GM21786 (cell line): Measurements from ENCODE around the gene BABAM2.
"Not testable (repeated sequence)": the region's sequence is repeated elsewhere in the genome, so short reads cannot be mapped to it uniquely, and the experiment has no call there.

ENCODE experiments used
- ATAC-seq: cut with Tn5 transposase; IDR thresholded peaks from one replicate; pipeline ENCODE4 v1.9.1; 2021; ENCODE audit not compliant: unreplicated experiment

Gene BABAM2

DNA sequence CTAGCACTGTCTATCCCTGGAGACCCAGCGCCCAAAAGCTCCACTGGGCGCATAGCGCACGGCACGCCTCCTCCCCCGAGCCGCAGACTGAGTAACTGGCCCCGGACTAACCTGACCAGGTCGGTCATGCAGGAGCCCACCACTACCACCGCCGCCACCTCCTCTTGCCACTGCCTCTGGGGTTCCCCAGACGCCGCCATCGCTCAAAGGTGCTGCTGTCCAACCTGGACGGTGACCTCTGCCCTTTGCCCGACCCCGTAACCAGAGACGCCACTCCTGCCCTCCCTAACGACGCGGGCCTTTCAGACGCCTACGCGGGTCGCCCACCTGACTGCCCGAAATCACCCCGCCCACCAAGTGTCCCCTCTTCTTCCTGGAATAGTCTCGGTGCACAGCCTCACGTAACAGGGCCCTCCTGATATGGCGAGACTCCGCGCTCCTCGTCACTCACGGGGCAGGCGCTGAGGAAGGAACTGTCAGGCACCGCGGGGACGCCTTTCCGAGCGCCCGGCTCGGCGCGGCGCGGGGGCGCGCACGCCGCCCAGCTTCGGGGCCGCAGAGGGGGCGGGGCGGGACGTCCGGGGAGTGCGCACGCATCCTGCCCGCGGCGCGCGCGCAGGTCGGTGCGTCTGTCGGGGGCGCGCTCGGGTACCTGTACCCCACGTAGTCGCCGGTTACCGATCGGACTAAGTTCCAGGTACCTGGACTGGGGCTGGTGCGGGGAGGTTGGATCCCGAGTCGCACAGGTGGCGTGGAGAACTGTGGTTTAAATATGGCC is at the start of gene BABAM2, which contains the start of gene RBKS:
BABAM2 (plus strand) TSS at position 584 of the 778 bp plus-strand sequence. CDS start 3,828 bp downstream, outside the sequence.
RBKS (minus strand) TSS at position 242 of the 778 bp plus-strand sequence; CDS start at position 200, 42 bp downstream.
- peak; percentile 80 for ATAC-seq

DNA sequence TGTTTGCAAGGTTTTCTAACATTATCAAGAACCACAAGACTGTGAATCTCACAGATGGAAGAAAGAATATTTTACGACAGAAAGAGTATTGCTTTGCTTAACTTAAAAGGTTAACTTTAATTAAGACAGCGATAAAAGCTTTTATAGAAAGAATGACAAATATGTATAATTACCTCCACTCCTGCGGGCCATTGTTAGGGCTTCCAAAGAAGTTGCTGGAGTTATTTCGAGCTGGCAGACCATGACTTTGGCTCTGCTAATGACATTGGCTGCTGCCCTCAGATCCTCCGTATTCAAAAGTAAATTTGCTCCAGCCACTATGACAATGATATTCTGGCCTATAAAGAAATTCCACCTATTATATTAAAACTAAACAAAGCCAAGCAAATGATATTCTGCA is 47.6 kb upstream of the BABAM2 start:
- ATAC-seq: no peak

DNA sequence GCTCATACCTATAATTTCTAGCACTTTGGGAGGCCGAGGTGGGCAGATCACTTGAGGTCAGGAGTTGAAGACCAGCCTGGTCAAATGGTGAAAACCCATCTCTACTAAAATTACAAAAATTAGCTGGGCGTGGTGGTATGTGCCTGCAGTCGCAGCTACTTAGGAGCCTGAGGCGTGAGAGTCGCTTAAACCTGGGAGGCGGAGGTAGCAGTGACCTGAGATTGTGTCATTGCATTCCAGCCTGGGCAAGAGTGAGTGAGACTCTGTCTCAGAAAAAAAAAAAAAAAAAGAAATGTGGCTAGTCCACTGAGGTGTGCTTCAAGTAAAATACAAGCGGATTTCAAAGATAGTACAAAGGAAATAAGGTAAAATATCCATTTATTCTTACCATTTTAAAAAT is 46.5 kb upstream of the BABAM2 start:
- ATAC-seq: no peak

DNA sequence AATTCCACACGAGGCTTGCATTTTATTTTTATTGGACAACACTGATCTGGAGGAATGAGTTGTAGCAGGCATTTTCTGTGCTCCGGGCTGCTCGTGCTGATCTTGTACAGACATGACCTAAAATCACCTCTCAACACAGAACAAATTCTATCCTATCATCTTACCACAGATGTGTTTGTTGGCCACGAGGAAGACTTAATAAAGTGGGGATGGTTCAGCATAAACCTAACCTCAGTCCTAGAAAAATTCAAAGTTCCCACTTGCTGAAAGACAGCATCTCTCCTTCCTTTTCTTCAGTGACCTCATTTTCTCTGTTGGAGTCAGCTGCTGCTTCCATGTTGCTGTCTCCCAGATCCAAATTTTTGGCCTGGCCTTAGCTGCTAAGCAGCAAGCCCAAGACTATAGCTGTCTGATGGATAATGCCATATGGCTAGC is 45.7 kb upstream of the BABAM2 start:
- no peak for ATAC-seq

DNA sequence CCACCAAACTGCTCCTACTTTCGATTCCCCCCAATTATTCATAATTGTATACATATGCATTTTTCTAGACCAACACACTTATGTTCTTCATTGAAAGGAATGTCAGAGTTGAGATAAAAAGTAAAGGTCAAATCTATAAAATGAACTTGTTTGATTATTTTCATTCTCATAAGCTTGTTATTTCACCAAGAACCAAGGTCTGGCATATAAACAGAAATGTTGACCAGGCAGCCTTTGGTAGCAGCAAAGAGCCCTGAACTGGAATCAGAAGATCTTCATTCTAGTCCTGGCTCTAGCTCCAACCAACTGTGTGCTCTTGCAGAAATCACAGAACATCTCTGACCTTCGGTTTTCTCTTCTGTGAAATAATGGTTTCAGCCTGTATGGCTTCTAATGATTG is 43.2 kb upstream of the BABAM2 start:
- no peak for ATAC-seq

DNA sequence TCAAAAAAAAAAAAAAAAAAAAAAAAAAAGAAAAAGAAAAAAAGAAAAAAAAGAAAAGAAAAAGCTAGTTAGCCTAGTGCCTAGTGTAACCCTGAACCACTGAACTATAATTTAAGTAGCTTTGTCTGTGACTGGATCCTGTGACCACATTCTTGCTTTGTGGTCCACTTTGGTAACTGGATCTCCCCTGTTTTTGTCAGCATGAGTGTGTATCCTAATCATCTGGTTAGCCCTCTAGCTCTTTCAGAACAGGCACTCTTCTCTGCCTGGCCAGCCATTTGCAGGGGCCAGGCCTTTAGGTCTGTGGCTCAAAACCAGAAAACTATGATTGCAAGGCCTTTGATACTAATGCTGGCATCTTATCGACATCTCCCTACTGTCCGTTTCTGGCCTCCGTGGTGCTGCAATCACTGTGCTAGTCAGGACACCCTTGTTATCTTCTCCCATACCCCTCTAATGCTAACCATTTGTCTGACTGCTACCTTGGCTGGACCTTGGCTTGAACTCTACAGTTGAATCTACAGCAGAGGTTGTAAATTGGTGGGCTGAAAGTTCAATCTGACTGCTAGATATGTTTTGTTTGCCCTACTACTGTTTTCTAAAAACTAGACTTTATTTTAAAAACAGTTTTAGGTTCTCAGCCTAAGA is 40.8 kb upstream of the BABAM2 start:
- ATAC-seq: no peak

DNA sequence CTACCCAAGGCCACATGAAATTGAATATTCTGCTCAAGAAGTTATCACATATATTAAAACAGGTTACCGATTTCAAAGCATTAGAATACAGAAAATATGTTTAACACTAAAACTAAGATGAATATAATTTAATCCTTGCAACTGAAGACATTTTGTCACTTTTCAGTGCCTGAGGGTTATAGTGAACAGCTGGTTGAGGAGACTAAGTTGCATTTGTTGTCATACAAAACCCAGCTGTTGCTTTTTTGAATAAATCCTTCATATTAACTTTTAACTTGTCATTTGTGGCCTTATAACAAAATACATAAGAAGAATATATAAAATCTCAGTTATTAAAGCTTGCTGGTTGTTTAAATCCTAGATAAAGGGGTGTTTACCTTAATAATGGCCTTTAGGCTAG is 37.8 kb upstream of the BABAM2 start:
- ATAC-seq: no peak

DNA sequence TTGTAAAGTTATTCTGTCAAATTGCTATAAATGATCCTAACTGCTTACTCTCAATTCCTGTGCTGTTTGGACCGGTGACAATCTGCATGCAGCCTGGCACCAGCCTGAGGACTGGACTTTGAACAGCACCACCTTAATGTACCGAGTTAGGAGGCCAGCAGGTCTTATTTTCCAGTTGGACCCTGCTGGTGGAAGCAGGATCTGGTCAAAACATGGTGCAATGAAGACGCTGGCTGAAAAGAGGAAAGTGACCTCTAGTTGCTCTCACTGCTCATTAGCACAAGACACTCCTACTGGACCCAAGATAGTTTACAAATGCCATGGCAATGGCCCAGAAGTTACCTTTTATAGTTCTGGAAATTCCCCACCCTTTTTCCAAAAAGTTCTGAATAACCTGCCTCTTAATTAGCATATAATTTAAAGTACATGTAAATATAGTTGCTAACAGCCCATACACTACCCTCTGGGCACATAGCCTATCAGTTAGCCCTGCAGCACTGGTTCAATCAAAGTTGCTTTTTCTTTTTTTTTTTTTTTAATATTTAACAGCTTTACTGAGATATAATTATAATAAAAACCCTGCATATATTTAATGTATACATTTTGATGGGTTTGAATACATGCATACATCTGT is 36.2 kb upstream of the BABAM2 start:
- ATAC-seq: no peak

DNA sequence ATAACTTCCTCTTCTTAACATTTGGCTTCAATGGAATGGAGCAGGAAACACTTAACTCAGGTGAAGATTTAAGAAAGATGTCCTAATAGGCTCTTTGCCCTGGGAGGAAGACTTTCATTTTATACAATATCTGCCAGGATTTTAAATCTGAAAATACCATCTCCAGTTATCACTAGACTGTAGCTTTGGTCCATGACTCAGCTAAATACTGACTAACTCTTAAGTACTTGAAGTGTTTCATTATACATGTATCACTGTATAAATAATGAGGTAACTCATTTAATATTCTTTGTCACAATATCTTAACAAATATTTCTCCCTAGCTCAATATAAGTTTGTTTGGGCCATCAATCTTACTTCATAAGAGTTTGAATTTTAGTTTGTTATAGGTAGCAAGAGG is 35.1 kb upstream of the BABAM2 start:
- no peak for ATAC-seq

DNA sequence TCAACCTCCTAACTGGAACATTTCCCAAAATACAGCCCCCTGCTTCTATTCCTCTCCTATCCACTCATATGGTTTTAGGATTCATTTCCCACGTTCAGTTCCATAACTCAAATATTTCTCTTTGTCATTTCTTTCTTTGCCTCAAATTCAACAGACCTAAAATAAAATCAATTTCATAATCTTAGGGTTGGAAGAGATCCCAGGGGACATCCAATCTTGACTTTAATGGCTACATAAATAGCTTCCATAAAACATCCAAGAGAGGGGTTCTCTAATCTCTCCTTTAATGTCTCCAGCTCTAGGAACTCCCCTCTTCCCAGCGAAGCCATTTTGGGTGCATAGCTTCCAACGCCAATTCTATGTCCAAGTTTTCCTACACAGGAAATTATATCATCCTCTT is 34.1 kb upstream of the BABAM2 start:
- ATAC-seq: no peak

DNA sequence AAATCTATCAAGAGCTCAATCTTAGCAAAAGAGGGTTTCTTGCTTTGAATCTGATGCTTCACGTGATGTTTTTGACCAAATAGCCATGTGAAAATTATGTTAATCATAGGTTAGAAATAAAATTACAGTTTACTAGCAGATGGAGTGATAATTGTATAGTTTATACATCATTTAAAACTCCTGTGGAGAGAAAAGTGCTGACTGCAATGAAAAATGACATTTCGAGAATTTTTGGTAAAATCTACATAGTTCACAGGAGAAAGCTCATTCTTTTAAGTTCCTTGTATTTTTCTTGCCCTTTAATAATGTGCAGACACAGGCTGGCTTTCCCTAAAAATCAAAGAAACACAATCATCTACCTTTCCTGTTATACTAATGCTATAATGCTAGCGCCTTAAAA is 33.6 kb upstream of the BABAM2 start:
- ATAC-seq: no peak

DNA sequence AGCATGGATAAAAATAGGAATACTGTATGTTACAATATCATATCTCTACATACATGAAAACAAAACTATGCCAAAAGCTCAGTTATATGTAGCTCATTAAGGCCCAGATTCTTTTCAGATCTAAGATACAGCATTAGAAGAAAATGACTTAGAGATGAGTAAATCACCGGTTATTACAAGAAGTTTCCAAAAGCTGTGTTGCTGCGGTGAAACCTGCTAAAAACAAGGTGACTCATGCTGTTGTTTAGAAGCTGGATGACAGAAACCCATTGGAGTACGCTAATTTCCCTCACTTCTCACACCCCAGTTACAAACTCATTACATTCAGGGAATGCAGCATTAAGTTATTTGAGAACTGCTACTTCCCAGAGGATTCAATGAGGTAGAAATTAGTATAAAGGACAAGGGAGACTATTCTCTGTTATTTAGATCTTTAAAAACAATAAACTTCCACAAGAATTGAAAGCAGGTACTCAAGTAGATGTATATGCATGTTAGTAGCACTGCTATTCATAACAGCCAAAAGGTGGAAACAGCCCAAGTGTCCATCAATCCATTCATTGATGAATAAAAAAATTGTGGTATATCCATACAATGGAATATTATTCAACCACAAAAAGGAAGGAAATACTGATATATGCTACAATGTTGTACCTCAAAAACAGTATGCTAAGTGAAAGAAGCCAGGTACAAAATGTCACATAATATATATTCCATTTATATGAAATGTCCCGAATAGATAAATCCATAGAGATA is 32.9 kb upstream of the BABAM2 start:
- ATAC-seq: no peak

DNA sequence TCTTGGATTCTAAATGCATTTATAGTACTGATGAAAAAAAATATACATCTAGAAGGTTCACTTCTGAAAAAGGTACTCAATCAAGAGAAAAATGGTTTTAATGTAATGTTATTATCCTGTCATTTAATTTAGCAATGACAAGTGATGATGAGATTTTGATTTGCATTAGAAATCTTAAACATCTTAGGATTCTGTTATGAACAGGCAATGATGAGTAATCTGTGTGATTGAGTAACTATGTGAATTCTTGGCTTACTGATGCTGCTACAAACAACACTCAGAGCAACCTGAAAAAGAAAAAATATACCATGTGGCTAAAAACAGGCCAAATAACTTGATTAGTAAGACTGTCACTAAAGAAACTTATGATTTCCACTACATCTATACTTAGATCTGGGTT is 30.4 kb upstream of the BABAM2 start:
- ATAC-seq: no peak

DNA sequence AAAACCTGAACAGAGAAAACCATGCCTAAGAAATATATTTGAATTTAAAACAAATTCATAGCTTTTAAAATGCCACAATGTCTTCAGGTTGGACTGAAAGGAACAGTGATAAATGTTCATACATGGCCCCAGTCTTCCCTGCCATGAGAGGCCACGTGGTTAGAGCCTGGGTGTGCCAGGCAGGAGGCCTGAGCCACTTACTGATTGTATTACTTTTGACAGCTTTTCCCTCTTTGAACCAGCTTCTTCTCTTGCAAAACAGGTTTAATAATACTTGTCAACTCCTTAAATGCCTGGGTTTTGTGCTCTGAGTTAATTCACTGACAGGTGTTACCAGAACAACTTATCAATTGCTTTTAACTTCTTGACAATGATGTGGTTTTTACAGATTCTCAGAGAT is 27.4 kb upstream of the BABAM2 start:
- ATAC-seq: no peak

DNA sequence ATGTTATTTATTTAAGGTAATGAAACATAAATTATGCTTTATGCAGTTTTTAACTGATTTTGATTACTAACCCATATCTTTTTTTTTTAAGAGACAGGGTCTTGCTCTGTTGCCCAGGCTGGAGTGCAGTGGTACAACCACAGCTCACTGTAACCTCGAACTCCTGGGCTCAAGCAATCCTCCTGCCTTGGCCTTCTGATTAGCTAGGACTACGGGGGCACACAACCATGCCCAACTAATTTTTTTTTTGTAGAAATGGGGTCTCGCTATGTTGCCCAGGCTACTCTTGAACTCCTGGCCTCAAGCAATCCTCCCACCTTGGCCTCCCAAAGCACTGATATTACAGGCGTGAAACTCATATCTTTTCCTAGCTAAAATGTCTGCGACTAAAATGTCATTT is 26.6 kb upstream of the BABAM2 start:
- ATAC-seq: not testable (repeated sequence)

DNA sequence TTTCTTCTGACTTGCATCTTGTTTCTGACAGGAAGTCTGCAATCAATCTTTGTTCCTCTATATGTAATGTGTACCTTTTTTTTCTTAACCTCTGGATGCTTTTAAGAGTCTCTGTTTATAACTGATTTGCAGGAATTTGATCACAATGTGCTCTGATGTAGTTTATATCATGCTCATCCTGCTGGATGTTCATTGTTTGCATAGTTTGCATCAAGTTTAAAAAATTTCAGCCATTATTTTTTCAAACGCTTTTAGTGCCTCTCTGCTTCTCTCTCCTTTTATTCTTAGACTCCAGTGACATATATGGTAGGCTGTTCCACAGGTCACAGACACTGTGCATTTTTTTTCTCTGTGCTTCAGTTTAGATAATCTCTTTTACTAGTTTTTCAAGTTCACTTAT is 24.3 kb upstream of the BABAM2 start:
- no peak for ATAC-seq

DNA sequence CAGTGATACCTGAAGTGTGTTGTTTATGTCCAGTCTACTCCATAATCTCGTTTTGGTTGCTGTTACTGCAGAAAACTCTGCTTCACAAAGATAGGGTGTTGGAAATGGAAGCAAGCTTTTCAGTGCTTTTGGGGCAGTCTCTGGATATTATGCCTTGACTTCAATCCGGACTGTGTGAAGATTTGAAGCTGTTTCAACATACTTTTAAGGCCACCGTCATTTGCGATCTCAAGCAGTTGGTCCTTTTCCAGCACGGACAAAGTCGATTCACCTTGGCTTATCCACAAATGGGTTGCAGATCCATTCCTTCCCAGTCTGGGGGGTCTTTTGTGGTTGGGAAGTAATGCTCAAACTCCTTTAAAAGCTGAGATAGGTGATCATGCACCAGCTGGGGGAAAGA is 20.8 kb upstream of the BABAM2 start:
- ATAC-seq: no peak

DNA sequence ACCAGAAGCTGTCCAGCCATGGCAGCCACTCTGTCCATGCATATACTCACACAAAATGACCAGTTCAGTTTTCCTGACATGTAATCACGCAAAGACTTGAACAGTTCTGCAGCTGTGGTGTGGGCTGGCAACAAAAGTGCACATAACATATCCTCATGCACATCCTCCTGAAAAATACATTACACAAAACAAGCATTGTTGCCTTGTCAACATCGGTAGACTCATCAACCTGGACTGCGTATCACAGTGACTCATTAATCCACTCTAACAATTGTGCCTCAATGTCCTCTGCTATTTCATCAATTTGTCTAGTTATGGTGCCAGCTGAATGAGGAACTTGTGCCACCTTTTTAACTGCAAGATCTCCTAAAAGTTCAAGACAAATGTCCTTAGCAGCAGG is 19.8 kb upstream of the BABAM2 start:
- no peak for ATAC-seq

DNA sequence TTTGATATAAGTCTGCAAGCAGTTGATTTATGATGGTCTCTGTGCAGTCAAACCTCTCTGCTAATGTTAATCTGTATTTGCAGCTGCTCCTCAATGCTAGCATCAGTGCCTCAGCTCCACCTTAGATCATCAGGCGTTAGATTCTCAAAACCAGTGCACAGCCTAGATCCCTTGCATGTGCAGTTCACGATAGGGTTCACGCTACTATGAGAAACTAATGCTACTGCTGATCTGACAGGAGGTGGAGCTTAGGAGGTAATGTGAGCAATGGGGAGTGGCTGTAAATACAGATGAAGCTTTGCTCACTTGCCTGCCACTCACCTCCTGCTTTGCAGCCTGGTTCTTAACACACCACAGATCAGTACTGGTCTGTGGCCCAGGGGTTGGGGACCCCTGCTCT is 18.7 kb upstream of the BABAM2 start:
- no peak for ATAC-seq

DNA sequence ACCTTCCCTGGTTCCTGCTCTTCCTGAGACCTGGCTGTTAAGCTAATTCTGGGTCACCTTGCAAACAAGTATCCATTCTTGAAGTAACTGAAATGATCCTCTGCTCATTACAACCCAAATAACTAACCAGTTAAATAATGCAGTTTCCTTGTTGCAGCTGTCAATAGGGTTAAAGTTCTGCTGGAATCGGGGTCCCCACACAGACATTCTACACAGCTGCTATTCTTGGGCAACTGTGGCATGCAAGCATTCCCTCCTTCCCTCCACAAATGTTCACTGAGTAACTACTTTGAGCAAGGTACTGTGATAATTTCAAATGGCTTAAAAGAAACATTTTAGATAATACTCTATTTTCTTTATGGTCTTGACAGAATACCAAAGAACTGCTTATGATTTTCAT is 17.4 kb upstream of the BABAM2 start:
- no peak for ATAC-seq
